Measurements from ENCODE around the gene HDDC3. TPM values are rescaled to one million over a fixed set of nuclear protein-coding genes. Genes with fewer than 3 reads are reported as not detected.

Gene HDDC3
- total RNA-seq, 1 experiment from 2014 or later = 18.5 TPM

DNA sequence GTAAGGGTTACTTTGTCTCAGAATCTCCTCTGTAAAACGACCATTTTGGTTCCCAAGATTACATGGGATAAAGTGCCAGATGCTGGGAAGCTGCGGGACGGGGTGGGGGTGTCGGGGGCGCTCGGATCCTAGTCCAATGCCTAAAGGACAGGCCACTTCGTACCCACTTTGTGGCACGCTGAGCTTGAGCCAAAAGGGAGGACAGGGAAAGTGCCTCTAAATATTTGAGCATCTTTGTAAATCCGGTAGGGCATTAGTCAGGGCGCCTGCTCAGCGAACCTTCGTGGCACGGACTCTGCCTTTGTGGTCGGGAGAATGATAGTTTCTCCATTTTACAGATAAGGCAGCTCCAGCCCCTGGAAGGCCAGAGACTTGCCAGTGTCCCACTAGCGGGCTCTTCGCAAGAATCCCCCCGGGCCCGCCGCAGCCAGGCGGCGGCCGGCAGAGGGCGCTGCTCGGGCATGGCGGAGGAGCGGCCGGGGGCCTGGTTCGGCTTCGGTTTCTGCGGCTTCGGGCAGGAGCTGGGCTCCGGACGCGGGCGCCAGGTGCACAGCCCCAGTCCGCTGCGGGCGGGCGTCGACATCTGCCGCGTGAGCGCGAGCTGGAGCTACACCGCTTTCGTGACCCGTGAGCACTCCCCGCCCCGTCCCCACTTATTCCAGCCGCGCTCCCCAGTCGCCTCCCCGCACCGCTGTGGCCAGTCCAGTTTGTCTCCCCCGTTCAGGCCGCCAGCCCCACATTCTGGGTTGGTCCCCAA is 24.1 kb upstream of the HDDC3 start:
- TF ChIP-seq EZH2phosphoT487 (IDR thresholded peaks at IDR 0.05; ENCODE audit: borderline replicate concordance, low read length) (no peak), EZH2 (IDR thresholded peaks at IDR 0.05; ENCODE audit: low read length, unreplicated experiment) (no peak)
- TF ChIP-seq, protein P1, sequence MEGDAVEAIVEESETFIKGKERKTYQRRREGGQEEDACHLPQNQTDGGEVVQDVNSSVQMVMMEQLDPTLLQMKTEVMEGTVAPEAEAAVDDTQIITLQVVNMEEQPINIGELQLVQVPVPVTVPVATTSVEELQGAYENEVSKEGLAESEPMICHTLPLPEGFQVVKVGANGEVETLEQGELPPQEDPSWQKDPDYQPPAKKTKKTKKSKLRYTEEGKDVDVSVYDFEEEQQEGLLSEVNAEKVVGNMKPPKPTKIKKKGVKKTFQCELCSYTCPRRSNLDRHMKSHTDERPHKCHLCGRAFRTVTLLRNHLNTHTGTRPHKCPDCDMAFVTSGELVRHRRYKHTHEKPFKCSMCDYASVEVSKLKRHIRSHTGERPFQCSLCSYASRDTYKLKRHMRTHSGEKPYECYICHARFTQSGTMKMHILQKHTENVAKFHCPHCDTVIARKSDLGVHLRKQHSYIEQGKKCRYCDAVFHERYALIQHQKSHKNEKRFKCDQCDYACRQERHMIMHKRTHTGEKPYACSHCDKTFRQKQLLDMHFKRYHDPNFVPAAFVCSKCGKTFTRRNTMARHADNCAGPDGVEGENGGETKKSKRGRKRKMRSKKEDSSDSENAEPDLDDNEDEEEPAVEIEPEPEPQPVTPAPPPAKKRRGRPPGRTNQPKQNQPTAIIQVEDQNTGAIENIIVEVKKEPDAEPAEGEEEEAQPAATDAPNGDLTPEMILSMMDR (conservative IDR thresholded peaks at IDR 0.05; ENCODE audit: low read depth, low read length) = peak; percentile 93
- Histone ChIP-seq H3K9ac (ENCODE audit: low read length) (peak overlapping the region; percentile 67), H3K9me3 (ENCODE audit: low read length) (no peaks in the 10 kb centered on the region), H3K9me2 (replicated peaks; ENCODE audit: low read length) (no peaks in the 10 kb centered on the region), H3F3A (ENCODE audit: low read length, unreplicated experiment) (no peaks in the 10 kb centered on the region), H3K27ac (ENCODE audit: low read length) (no peak overlapping the region), H3K4me1 (ENCODE audit: insufficient read depth, low read length) (peaks cover 19% of the 10 kb centered on the region), H3K27me3 (ENCODE audit: low read length) (no peaks in the 10 kb centered on the region), H3K4me3 (ENCODE audit: low read length) (peak overlapping the region; percentile 77), H4K20me1 (ENCODE audit: low read length) (no peaks in the 10 kb centered on the region), H3K79me2 (ENCODE audit: low read length) (peaks cover 10% of the 10 kb centered on the region), H2AFZ (ENCODE audit: low read length) (peak overlapping the region; percentile 67), H3K4me2 (ENCODE audit: low read length) (peak overlapping the region; percentile 82), H3K36me3 (ENCODE audit: low read depth, low read length) (peaks cover 6% of the 10 kb centered on the region)
- CTCF ChIA-PET = interaction anchor here (0.6 to 1.8 kb wide), 10 partner anchors 10 to 634 kb away, joined by 3 to 10 read pairs (median 4); partner anchors contain the start of genes HDDC3, UNC45A and VPS33B
- intact Hi-C loops (cut with micrococcal nuclease) = loop anchor here (1.0 to 5.0 kb wide), 4 partner anchors 36 to 93 kb away; partner anchors contain the start of genes PRC1 and VPS33B
- no TSS peak for BruUV-seq (replicated peaks)
- POLR2A ChIA-PET (ENCODE audit: unreplicated experiment) = interaction anchor here (0.9 kb wide), 1 partner anchor 65 kb away, joined by 6 read pairs; no protein-coding TSS in a partner anchor
- peak; percentile 81 for DNase-seq
- peak; percentile 59 for ATAC-seq

DNA sequence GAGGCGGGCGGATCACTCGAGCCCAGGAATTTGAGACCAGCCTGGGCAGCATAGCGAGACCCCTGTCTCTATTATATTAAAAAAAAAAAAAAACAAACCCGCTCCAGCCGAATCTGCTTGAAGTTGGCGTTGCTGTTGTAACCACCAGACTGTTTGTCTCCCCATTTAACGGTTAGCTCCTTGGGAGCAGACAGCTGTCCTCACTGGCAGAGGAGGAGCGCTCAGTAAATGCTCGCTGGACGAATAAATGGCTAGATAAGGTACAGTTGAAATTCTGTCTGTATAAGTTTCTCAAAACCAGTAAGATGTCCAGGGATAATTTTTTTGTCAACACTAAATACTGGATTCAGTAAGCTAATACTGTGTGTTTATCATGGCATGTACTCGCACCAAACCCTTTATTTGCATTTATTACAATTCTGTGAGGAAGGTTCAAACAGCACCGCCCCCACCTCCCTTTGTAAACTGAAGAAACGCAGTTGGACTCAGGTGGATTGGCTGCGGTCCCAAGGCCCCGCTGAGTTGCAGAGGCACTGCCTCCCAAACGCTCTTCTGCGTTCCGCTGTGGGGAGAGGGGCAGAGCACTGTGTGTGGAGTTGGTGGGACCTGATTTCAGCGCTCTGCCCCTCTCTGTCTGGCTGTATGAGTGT is 23.4 kb upstream of the HDDC3 start:
- H3K9ac ChIP-seq (ENCODE audit: low read length) = peak overlapping the region; percentile 83
- no peak for TF ChIP-seq EZH2phosphoT487 (IDR thresholded peaks at IDR 0.05; ENCODE audit: borderline replicate concordance, low read length)
- TF ChIP-seq, protein P1 (conservative IDR thresholded peaks at IDR 0.05; ENCODE audit: low read depth, low read length) = no peak
- no peak for TF ChIP-seq EZH2 (IDR thresholded peaks at IDR 0.05; ENCODE audit: low read length, unreplicated experiment)
- H4K20me1 ChIP-seq (ENCODE audit: low read length) = no peaks in the 10 kb centered on the region
- POLR2A ChIA-PET (ENCODE audit: unreplicated experiment) = no interaction called here
- H3F3A ChIP-seq (ENCODE audit: low read length, unreplicated experiment) = no peaks in the 10 kb centered on the region
- ATAC-seq (peak; percentile 3), DNase-seq (peak; percentile 51)
- H3K27ac ChIP-seq (ENCODE audit: low read length) = peak overlapping the region; percentile 86; the same call in 1 of the 2 replicates
- H3K4me2 ChIP-seq (ENCODE audit: low read length) = peak overlapping the region; percentile 82
- no peaks in the 10 kb centered on the region for H3K27me3 ChIP-seq (ENCODE audit: low read length)
- peaks cover 10% of the 10 kb centered on the region for H3K79me2 ChIP-seq (ENCODE audit: low read length)
- BruUV-seq (replicated peaks) = no TSS peak
- H2AFZ ChIP-seq (ENCODE audit: low read length) = peak overlapping the region; percentile 67
- intact Hi-C loops (cut with micrococcal nuclease) = loop anchor here (1.0 to 5.0 kb wide), 4 partner anchors 37 to 94 kb away; partner anchors contain the start of genes PRC1 and VPS33B
- CTCF ChIA-PET = interaction anchor here (0.6 to 0.7 kb wide), 3 partner anchors 10 to 436 kb away, joined by 3 to 4 read pairs (median 3); no protein-coding TSS in a partner anchor
- peaks cover 19% of the 10 kb centered on the region for H3K4me1 ChIP-seq (ENCODE audit: insufficient read depth, low read length)
- H3K9me2 ChIP-seq (replicated peaks; ENCODE audit: low read length) = no peaks in the 10 kb centered on the region
- H3K9me3 ChIP-seq (ENCODE audit: low read length) = no peaks in the 10 kb centered on the region
- H3K4me3 ChIP-seq (ENCODE audit: low read length) = peak overlapping the region; percentile 77
- peaks cover 6% of the 10 kb centered on the region for H3K36me3 ChIP-seq (ENCODE audit: low read depth, low read length)
